H1 (cell line): ENCODE measurements around the gene OR2T35.
"Not testable (repeated sequence)": the region's sequence is repeated elsewhere in the genome, so short reads cannot be mapped to it uniquely, and the experiment has no call there.

ENCODE experiments used
- CREB1 ChIP-seq: IDR thresholded peaks from 2 replicates; pipeline ENCODE4 v1.6.1; 2012; ENCODE audit warnings: inconsistent platforms
- EP300 ChIP-seq, 2 experiments: IDR thresholded peaks; 1 replicate in 1 of 2; 2 replicates in 1 of 2; pipeline ENCODE4 v1.6.1; 2011 to 2012; ENCODE audit warnings: low read depth in 2 of 2, low read length in 2 of 2, mild to moderate bottlenecking in 2 of 2, borderline replicate concordance in 1 of 2, inconsistent platforms in 1 of 2, moderate library complexity in 1 of 2
- EZH2 ChIP-seq: fragments of 200-600 bp; sonication (generic); IDR thresholded peaks from 2 replicates; pipeline ENCODE4 v1.7.1; 2012; ENCODE audit warnings: low read depth, mild to moderate bottlenecking, moderate library complexity, low read length, inconsistent platforms; ENCODE audit not compliant: severe bottlenecking
- GTF2F1 ChIP-seq: IDR thresholded peaks from 2 replicates; pipeline ENCODE4 v1.6.1; 2012; ENCODE audit warnings: low read depth, low read length, improper control_type of control experiment, borderline replicate concordance
- JUN ChIP-seq: IDR thresholded peaks from 2 replicates; pipeline ENCODE4 v1.6.1; 2011; ENCODE audit warnings: low read depth, mild to moderate bottlenecking, improper control_type of control experiment, low read length
- MAFK ChIP-seq: IDR thresholded peaks from 2 replicates; pipeline ENCODE4 v1.6.1; 2012; ENCODE audit warnings: low read depth, mild to moderate bottlenecking, improper control_type of control experiment, low read length
- MAX ChIP-seq: IDR thresholded peaks from 2 replicates; pipeline ENCODE4 v1.6.1; 2012; ENCODE audit warnings: inconsistent platforms
- POLR2A ChIP-seq, 2 experiments: IDR thresholded peaks; 1 replicate in 1 of 2; 2 replicates in 1 of 2; pipeline ENCODE4 v1.6.1; 2011; ENCODE audit warnings: low read depth in 2 of 2, low read length in 2 of 2, mild to moderate bottlenecking in 2 of 2; ENCODE audit errors: control extremely low read depth in 1 of 2
- POU5F1 ChIP-seq: IDR thresholded peaks from 2 replicates; pipeline ENCODE4 v1.6.1; 2011; ENCODE audit warnings: low read depth, mild to moderate bottlenecking, low read length, moderate library complexity
- RAD21 ChIP-seq, 2 experiments: IDR thresholded peaks in 1 of 2; conservative IDR thresholded peaks in 1 of 2; 2 replicates each; pipeline ENCODE4 v1.6.1; 2011; ENCODE audit warnings: low read depth in 2 of 2, low read length in 2 of 2, improper control_type of control experiment in 1 of 2, inconsistent platforms in 1 of 2, mild to moderate bottlenecking in 1 of 2, moderate library complexity in 1 of 2
- RFX5 ChIP-seq: IDR thresholded peaks from 2 replicates; pipeline ENCODE4 v1.6.1; 2011; ENCODE audit warnings: low read depth, low read length, improper control_type of control experiment, borderline replicate concordance
- TF ChIP-seq, protein P1 (sequence below), 3 experiments: IDR thresholded peaks; 1 replicate in 2 of 3; 2 replicates in 1 of 3; pipeline versions ENCODE4 v1.5.1 to v1.6.1; 2011; ENCODE audit warnings: low read length in 3 of 3, mild to moderate bottlenecking in 3 of 3, inconsistent platforms in 2 of 3, low read depth in 1 of 3, moderate library complexity in 1 of 3; ENCODE audit not compliant: insufficient read depth in 1 of 3; ENCODE audit errors: control extremely low read depth in 1 of 3

DNA sequence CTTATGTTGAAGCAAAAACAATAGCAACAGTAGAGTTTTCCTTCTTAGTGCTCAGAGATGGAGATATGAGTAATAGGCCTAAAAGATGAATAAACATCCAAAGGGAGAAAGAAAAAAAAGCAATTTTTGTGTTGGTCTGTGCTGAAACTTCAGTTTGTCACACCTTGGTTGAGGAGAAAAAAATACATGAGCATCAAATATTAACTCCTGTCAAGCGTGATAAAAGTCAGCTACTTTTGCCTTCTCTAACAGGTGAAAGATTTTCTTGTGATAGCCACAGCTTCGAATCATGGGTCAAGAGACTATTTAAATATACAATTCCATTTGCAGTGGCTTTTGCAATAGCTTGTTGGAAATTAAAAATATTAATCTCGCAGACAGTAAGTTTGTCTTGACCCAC is 4.2 kb downstream of the OR2T35 start:
- not testable (repeated sequence) for TF ChIP-seq GTF2F1; POLR2A (IDR thresholded peaks at IDR 0.05; ENCODE audit: control extremely low read depth in 1 of 2, low read depth in 2 of 2, low read length in 2 of 2); EZH2; MAX; POU5F1; CREB1; RAD21 (IDR thresholded peaks at IDR 0.05 in 1 of 2, conservative IDR thresholded peaks at IDR 0.05 in 1 of 2; ENCODE audit: low read depth in 2 of 2, low read length in 2 of 2); JUN; EP300 (IDR thresholded peaks at IDR 0.05; ENCODE audit: borderline replicate concordance in 1 of 2, low read depth in 2 of 2, low read length in 2 of 2); MAFK; RFX5
- TF ChIP-seq, protein P1, sequence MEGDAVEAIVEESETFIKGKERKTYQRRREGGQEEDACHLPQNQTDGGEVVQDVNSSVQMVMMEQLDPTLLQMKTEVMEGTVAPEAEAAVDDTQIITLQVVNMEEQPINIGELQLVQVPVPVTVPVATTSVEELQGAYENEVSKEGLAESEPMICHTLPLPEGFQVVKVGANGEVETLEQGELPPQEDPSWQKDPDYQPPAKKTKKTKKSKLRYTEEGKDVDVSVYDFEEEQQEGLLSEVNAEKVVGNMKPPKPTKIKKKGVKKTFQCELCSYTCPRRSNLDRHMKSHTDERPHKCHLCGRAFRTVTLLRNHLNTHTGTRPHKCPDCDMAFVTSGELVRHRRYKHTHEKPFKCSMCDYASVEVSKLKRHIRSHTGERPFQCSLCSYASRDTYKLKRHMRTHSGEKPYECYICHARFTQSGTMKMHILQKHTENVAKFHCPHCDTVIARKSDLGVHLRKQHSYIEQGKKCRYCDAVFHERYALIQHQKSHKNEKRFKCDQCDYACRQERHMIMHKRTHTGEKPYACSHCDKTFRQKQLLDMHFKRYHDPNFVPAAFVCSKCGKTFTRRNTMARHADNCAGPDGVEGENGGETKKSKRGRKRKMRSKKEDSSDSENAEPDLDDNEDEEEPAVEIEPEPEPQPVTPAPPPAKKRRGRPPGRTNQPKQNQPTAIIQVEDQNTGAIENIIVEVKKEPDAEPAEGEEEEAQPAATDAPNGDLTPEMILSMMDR (IDR thresholded peaks at IDR 0.05; ENCODE audit: control extremely low read depth in 1 of 3, insufficient read depth in 1 of 3, low read depth in 1 of 3, low read length in 3 of 3): not testable (repeated sequence)
